NCI-H1417 treated with DMSO at 0.1 percent for 48 hours (cell line): ENCODE results near the gene C2CD2L.
"Not testable (repeated sequence)": the region's sequence is repeated elsewhere in the genome, so short reads cannot be mapped to it uniquely, and the experiment has no call there.

Experiments used
- DNase-seq: peaks from one replicate; lab custom pipeline; 2025; lab: John Stamatoyannopoulos, UW

The C2CD2L gene

DNA sequence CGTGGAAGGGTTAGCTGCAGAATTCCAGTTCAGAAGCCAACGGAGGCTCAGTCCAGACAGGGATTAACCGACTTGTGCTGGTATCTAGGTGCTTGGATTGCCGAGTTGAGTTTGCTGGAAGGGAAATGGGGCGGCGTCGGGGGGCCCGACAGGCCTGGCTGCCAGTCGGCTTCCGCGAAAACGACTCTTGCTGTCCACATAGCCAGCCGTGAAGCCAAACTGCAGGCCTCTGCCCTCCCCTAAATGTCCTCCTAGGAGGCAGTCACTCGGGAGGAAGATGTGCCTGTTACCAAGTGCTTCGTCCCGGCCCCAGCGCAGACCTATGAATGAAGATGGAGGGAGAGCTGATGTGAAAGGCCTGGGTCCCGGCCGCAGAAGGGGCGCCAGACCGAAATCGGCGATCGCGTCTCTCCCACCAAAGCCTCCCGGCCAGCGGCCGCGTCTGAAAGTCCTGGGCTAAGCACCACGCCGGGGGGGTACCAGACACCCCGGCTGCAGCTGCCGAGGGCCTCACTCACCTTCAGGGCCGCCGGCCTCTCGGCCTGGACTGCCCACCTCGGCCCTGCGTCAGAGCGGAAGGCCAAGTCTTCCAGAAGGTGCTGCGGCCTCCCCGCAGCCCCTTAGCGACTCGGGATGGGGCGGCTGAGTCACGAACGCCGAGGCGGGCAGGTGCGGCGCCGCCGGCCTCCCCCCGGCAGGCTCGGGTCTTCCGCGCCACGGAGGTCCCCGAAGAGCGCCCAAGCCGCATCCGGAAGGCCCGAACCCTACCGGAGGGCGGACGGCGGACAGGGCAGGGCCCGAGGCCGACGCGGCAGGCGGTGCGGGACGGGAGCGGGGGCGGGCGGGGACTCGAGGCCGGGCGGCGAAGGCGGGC lies 13.0 kb upstream of the C2CD2L start:
- DNase-seq = no peak

DNA sequence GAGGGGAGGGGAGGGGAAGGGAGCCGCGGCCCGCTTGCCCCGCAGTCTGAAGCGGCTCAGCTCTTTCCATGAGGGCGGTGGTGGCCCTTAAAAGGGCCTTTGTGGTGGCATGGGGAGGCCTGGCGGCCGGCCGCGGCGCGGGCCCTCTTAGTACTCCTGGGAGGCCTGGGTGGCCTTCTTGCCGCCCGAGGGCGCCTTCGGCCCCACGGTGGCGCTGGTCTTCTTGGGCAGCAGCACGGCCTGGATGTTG lies 12.4 kb upstream of the C2CD2L start:
- DNase-seq = peak; percentile 19

DNA sequence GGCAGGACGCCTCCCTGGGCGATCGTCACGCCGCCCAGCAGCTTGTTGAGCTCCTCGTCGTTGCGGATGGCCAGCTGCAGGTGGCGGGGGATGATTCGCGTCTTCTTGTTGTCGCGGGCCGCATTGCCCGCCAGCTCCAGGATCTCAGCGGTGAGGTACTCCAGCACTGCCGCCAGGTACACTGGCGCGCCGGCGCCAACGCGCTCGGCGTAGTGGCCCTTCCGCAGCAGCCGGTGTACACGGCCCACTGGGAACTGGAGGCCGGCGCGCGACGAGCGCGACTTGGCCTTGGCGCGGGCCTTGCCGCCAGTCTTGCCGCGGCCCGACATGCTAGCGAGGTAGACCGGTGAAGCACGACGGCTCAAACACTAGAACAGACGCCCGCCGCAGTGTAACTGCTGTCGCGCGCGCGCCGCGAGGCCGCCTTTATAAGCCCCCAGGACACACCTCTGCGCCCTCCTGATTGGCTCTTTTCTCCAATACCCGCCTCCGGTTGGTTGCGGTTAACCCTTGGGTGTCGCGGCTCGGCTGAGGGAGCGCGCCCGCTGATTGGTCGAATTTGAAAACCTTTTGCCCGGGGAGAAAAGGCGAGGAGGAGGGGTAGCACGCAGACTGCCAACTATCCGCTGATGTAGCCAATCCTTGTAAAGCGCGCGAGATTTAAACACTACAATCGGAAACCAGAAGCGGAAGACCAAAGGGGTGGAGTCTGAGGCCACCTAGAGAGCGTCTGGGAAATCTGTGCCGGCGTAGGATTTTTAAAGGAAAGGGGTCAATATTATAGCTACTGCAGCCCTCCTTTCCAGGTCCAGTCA lies 11.9 kb upstream of the C2CD2L start:
- DNase-seq = peak; percentile 99

DNA sequence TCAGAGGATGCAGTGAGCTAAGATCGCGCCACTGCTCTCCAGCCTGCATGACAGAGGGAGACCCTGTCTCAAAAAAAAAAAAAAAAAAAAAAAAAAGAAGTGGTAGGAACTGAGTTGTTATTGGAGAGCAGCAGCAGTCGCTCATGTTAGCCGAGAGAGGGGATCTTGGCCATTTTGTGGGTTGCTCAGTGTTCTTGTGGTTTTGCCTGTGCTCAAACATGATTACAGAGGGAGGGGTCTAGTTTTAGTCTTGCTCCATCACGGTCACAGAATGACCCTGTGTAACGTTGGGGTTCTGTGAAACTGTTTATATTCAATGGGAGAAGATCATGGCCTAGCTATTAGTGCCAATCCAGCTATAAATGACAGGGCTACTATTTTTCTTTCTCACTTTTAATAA lies 7.4 kb upstream of the C2CD2L start:
- no peak for DNase-seq

DNA sequence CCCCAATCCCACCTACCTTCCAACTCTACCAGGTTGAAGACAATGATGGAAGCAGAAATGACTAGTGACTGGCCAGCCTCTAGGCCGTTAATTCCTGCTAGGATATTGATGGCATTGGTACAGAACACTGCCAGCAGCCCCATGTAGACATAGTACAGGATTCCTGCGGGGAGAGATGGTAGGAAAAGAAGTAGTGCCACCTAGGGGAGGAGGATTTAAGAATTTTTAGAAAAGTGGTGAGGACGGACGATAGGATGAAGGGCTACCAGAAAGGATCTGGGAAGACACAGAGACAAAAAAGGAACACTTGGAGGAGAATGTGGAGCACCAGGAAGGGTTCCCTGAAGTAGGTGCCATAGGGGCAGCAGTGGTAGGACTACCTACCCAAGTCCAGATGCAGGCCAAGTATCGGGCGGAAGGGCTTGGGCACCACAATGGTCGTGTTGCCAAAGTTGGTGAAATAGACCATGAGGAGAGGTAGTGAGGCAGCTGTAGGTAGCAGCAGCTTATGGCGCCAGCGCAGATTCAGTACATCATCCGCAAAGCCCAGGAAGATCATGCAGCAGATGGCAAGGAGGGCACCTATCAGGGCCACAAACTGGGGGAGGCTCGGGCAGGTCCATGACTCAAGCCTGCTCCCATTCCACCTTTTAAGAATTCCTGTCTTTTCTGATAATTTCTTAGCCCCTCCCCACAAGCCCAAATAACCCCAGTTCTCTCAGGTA lies 6.7 kb upstream of the C2CD2L start:
- no peak for DNase-seq

DNA sequence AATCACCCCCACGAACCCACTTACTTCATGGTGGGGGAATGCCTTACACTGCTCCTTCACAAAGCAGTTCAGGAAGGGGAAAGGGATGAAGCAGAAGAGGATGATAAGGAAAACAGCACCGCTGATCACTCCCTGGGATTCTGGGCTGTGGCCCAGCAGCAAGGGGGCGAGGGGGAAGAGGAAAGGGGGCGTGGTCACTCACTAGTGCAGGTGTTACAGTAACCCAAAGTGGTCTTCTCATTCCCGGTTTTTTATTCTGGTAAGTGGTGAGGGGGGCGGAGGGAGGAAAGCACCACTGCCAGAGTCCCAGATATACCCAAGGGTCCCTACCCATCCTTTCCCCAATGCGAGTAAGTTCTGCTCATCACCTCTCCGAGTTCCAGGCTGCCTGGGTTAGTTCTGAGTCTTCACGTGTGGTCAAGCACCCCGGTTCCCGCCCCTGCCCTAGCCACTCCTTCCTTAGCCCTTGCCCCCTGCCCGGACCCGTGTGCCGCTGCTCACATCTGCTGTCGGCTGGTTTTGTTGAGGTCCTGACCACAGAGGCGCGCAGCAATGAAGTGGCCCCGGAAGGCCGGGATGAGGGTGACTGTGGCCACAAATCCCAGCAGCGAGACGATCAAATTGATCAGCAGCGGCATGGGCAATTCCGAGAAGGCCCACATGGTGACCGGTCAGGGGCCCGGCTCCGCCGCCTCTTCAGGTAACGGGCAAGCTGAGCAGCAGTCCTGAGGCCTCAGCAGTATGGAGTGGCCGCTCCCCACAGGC lies 6.0 kb upstream of the C2CD2L start:
- DNase-seq = no peak

DNA sequence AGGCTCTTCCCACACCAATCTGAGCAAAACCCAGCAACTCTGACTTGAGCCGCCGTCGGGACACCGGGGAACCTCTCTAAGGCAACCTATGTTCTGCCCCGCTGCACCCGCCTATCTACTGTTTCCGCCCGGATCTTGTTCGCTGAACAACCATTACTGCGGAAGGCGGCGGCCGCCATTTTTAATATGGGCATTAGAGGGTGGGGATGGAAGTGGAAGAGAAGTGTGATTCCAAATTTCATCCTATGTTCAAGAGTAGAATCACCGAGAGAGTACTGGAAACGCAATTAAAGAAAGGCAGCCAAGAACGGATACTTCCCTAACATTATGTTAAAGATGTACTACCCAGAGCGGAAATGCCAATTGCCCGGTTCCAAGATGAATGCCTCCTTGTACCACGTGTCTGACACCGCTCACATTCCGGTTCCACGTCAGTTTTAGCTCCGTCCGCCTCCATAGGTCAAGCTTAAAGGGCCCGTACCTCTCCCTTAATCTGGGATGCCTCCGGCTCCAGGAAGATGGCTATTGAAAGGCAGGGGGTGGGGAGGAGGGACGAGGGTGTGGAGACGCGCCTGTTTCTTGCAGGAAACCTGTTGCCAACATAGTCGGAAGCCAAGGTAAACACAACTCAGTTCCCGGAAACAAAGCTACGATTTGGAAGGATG lies 5.3 kb upstream of the C2CD2L start, which contains the start of gene DPAGT1:
Gene DPAGT1, minus strand, starts transcription at position 95 of the 665 bp plus-strand sequence. CDS start 198 bp downstream, outside the sequence.
- peak; percentile 84 for DNase-seq

DNA sequence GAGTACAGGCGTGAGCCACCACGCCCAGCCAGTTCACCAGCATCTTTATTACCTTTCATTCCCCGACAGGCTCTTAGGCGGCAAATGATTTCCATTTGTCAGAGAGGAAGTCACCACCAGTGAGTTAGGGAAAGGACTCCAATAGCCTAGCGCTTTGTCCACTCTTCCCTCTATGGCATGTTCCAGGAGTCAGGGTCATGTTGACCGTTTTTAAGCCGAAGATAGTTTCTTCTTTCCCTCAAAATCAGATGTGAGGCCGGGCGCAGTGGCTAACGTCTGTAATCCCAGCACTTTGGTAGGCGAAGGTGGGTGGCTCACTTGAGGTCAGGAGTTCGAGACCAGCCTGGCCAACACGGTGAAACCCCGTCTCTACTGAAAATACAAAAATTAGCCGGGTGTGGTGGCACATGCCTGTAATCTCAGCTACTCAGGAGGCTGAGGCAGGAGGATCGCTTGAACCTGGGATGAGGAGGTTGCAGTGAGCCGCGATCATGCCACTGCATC lies 3.9 kb upstream of the C2CD2L start:
- not testable (repeated sequence) for DNase-seq

DNA sequence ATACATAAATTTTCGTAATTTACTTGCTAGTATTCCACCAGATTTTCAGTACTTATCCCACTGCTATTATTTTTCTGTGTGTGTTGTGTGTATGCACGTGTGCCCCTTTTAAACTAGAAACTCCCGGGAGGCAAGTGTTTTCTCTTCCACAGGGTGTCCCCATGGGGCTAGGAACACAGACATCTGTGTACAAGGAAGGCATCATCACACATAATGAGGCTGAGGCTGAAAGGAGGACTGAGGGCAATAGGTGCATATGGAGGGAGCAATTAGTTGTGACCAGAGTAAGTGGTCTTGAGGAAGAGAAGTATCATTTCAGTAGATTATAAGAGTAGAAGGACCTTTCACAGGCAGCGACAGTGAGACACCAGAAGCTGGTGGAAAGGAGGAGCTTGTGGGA lies 3.4 kb upstream of the C2CD2L start:
- DNase-seq = no peak

DNA sequence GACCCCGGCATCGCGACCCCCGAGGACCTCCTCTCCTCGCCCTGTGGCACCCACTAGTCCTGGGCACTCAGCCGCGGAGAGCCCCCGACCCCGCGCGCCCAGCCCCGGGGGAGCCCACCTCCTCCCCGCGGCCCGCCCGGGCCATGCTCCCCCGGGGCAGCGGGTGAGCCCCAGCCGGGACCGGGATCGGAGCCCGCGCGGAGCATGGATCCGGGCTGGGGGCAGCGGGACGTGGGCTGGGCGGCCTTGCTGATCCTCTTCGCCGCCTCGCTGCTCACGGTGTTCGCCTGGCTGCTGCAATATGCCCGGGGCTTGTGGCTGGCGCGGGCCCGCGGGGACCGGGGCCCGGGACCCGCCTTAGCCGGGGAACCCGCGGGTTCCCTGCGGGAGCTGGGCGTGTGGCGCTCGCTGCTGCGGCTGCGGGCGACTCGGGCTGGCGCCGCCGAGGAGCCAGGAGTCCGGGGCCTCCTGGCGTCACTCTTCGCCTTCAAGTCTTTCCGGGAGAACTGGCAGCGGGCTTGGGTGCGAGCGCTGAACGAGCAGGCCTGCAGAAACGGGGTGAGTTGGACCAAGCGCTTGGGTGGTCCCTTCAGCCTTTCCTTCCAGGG lies 498 bp downstream of the C2CD2L start:
- no peak for DNase-seq

DNA sequence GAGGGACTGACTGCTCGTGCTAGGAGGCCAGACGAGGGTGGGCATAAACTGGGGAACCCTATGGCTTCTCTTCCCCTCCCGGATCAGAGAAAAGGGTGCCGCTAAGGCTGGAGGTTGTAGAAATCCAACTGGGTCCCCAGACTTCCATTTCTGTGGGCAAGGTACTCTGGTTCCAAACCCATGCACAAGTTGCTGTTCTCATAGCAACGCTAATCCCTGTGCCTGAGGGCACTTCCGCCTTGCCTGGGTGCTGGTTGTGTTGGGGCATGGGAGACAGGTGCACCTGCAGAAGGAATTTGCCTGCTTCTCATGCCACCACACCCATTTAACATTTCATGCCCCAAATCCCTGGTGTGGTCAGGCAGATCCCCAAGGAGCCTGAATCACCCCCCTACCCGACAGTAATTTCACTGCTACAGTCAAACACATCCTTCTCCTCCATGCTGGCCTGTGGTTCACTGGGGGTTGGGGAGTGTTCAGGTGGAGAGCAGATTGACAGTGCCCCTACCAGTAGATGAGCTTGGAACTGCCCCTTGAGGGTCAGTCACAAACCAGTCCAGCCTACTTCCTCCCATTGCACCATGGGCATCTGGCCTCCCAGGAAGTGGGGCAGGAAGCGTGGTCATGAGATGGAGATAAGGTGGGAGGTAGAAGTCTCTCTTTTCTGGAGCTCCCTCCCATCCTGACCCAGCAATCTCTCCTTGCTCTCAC lies 1.2 kb downstream of the C2CD2L start:
- DNase-seq = peak; percentile 28

DNA sequence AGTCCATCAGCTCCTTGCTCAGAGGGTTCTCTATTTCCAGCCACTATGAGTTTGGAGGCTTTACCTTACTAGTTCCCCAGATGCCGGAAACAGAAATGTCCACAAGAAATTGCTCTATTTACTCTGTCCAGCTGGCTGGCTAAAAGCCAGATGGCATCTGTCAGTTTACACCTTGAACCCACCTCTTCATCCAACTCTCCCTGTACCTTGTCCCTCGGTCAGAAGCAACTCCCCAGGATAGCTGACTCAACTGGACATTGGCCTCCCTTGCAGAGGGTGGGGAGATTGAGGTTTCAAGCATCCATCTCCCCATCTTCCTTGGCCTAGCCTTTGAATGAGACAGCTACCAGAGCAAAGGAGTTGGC lies 1.7 kb downstream of the C2CD2L start:
- no peak for DNase-seq

DNA sequence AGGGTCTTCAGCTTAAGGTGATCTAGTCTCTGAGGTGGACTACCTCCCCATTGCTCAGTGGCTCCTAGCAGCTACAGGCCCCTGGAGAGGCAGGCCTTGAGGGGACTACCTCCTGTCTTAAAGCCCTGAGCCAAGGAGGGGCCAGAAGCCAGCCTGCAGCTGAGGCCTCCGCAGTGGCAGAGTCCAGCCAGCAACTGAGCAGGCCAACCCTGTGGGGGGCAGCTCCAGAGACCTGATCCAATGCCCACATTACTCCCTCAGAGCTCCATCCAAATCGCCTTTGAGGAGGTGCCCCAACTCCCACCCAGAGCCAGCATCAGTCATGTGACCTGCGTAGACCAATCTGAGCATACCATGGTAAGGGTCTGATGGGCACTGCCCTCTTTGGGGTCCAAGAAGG lies 2.7 kb downstream of the C2CD2L start:
- no peak for DNase-seq

DNA sequence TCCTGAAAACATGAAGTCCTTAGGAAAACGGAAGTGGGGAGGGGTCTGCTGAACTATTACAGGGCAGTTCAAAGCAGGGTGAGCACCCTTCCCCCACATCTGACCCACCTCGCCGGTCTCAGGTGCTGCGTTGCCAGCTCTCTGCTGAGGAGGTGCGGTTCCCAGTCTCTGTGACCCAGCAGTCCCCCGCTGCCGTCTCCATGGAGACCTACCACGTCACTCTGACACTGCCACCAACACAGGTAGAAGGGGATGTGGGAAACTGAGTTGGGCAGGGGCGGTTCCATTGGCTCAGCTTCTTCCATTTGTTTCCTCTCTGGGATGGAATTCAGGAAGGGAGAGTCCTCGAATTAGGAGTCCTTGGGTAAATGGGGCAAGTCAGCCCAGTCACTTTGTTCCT lies 3.3 kb downstream of the C2CD2L start:
- no peak for DNase-seq

DNA sequence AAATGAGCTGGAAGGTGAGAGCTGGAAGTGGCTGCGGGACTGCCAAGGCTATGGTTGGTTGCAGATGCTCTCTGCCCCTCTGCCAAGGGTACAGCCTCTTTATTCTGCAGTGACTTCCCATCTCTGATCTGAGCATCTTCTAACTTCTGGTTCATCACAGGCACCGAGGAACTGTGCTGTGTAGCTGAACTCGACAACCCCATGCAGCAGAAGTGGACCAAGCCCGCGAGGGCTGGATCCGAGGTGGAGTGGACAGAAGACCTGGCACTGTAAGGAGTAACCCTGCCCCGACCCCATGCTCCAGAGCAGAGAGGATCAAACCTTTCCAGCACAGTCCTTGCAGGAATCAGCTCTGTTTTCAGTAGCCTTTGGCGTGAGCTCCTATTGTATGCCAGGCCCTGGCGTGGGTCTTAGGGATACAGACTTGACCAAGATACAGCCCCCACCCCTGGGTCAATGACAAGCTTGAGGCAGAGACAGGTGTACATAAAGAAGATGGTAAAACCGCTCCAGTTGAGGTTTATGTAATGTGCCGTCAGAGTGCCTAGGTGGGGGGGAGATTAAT lies 4.3 kb downstream of the C2CD2L start:
- no peak for DNase-seq

DNA sequence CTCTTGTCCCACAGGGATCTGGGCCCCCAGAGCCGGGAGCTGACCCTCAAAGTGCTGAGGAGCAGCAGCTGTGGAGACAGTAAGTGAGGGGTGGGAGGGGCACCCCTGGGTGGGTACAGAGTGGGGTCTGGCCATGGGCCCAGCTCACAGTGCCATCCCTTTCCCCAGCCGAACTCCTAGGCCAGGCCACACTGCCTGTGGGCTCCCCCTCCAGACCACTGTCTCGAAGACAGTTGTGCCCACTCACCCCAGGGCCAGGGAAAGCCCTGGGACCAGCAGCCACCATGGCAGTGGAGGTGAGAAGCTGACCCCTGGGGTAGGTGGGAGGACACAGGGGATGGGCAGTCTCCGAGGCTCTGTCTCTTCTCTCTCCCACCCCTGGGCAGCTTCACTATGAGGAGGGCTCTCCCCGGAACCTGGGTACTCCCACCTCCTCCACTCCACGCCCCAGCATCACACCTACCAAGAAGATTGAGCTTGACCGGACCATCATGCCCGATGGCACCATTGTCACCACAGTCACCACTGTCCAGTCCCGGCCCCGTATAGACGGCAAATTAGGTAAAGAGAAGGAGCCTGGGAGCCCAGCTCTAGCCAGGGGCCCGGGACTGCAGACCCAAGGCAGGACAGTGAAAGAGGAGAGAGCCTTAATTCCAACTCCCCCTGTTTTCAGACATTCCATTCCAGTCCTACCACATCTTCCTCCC lies 5.3 kb downstream of the C2CD2L start:
- DNase-seq = no peak

DNA sequence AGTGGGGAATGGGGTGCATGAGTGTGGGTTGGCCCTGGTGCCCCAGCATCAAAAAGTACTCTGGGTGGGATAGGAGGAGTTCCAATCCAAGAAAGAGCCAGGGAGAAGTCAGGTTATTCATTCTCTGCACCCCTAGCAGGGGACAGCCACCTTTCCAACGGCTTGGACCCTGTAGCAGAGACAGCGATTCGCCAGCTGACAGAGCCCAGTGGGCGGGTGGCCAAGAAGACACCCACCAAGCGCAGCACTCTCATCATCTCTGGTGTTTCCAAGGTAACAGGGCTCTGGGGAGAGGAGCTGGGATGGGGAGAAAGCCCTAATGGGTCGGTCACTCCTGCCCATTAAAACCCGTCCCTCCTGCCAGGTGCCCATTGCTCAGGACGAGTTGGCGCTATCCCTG lies 6.6 kb downstream of the C2CD2L start:
- DNase-seq = no peak

DNA sequence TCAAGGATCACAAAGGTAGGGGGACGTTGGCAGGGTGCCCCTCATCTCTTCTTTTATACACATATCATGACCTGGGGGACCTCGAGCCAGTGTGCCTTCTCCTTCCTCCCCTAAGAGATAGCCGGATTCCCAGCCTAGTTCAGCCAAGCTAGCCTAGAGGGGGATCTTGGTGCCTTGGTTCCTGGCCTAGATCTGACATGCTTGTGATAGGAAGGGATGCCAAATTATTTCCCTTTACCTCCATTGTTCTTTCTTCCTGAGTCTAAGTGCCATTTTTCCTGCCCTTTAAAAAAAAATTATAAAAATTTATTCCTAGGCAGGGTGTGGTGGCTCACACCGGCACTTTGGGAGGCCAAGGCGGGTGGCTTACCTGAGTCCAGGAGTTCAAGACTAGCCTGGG lies 7.2 kb downstream of the C2CD2L start:
- no peak for DNase-seq
